Measurements from ENCODE around the gene SCN9A. TPM values are rescaled to one million over a fixed set of nuclear protein-coding genes. Genes with fewer than 3 reads are reported as not detected.

The SCN9A gene
- total RNA-seq, 1 experiment from 2014 or later = 1.3 TPM

GRCh38 chr2:166147883-166148282, 227.9 kb downstream of the SCN9A start:
- H3K4me3 Mint-ChIP-seq = no peak overlapping the region
- H3K27ac ChIP-seq (ENCODE audit: insufficient read length, low read depth, low read length) = no peak overlapping the region
- no peak overlapping the region for H3K4ac ChIP-seq (ENCODE audit: low read depth, low read length)
- no peak overlapping the region for H3K23ac ChIP-seq (ENCODE audit: insufficient read length, low read depth, low read length)
- no peak for TF ChIP-seq CTCF (conservative IDR thresholded peaks at IDR 0.05)
- H2BK20ac ChIP-seq (ENCODE audit: low read depth, low read length, poor library complexity, severe bottlenecking) = no peak overlapping the region
- no peak overlapping the region for H2AFZ ChIP-seq (ENCODE audit: low read length)
- no peak overlapping the region for H2BK120ac ChIP-seq (ENCODE audit: low read depth, low read length, poor library complexity, severe bottlenecking)
- no peak overlapping the region for H4K8ac ChIP-seq (replicated peaks; ENCODE audit: insufficient read length, low read depth, low read length)
- H2BK15ac ChIP-seq (ENCODE audit: low read depth, low read length) = no peak overlapping the region
- no CpG with 5 or more reads among the region's 2 CpGs for WGBS (ENCODE audit: extremely low coverage, insufficient read length, low lambda C conversion rate)
- no peak overlapping the region for H4K5ac ChIP-seq (ENCODE audit: insufficient read length, low read depth, low read length)
- no peaks in the 10 kb centered on the region for H3K36me3 Mint-ChIP-seq (ENCODE audit: insufficient read depth in 1 of 3, low read depth in 3 of 3)
- H4K20me1 ChIP-seq (ENCODE audit: control insufficient read depth, insufficient read depth, insufficient read length) = no peaks in the 10 kb centered on the region
- H3K9me3 ChIP-seq (ENCODE audit: control insufficient read depth, low read depth, low read length) = no peaks in the 10 kb centered on the region
- no peak overlapping the region for H2BK12ac ChIP-seq (ENCODE audit: insufficient read length, low read depth, low read length)
- H3K14ac ChIP-seq (ENCODE audit: insufficient read depth, low read length) = no peak overlapping the region
- no peaks in the 10 kb centered on the region for H3K23me2 ChIP-seq (ENCODE audit: insufficient read length, low read depth, low read length, poor library complexity, severe bottlenecking)
- DNase-seq = no peak
- no peak overlapping the region for H3K9ac ChIP-seq (ENCODE audit: extremely low read depth, insufficient read length, low read length)
- no peaks in the 10 kb centered on the region for H3K4me1 Mint-ChIP-seq
- no peak overlapping the region for H3K4me2 ChIP-seq (ENCODE audit: insufficient read depth, insufficient read length, low read length)
- no peaks in the 10 kb centered on the region for H3K79me1 ChIP-seq (ENCODE audit: insufficient read depth, low read depth, low read length, poor library complexity, severe bottlenecking)
- H3K27me3 Mint-ChIP-seq (ENCODE audit: low read depth) = no peaks in the 10 kb centered on the region
- no peak overlapping the region for H3K18ac ChIP-seq (ENCODE audit: insufficient read length, low read depth, low read length)
- no peaks in the 10 kb centered on the region for H3K9me3 Mint-ChIP-seq
- H3K79me2 ChIP-seq (ENCODE audit: insufficient read depth, low read length) = no peaks in the 10 kb centered on the region
- no peaks in the 10 kb centered on the region for H3K27me3 ChIP-seq (ENCODE audit: insufficient read depth, low read length)
- H2AK5ac ChIP-seq (ENCODE audit: insufficient read length, low read length) = no peak overlapping the region
- H4K91ac ChIP-seq (ENCODE audit: insufficient read length, low read depth, low read length) = no peak overlapping the region
- H3K27ac Mint-ChIP-seq = no peak overlapping the region
- no peak overlapping the region for H3T11ph ChIP-seq (ENCODE audit: low read length)
- no peaks in the 10 kb centered on the region for H3K4me1 ChIP-seq (ENCODE audit: insufficient read depth, low read length)
- H3K56ac ChIP-seq (ENCODE audit: insufficient read length, low read depth, low read length) = no peak overlapping the region
- H2BK5ac ChIP-seq (ENCODE audit: insufficient read length, low read length) = no peak overlapping the region

Other genes starting within 250 kb of the SCN9A start
- gene SCN1A, start 247.9 kb downstream of the SCN9A start, total RNA-seq (2021) = 0.13 and 0.18 TPM in 2 replicates
- gene SCN7A, start 118.3 kb upstream of the SCN9A start, total RNA-seq (2021) = 0.07 and 0.11 TPM in 2 replicates

Data from H9 (cell line).